NCI-H146 (cell line): ENCODE measurements around the gene ERC2.

Source experiments
- DNase-seq: peaks from one replicate; lab custom pipeline; 2025; lab: John Stamatoyannopoulos, UW

Gene ERC2

GRCh38 chr3:56253941-56254665 lies 214.2 kb downstream of the ERC2 start:
- no peak for DNase-seq

GRCh38 chr3:56251343-56251945 lies 216.8 kb downstream of the ERC2 start:
- peak; percentile 35 for DNase-seq

GRCh38 chr3:56248021-56248420 lies 220.2 kb downstream of the ERC2 start:
- DNase-seq = no peak

- DNase-seq = no peak
Observed at GRCh38 chr3:56238299-56238698, 230.0 kb downstream of the ERC2 start.

GRCh38 chr3:56233742-56234141 lies 234.5 kb downstream of the ERC2 start:
- DNase-seq = no peak

GRCh38 chr3:56229311-56229710 lies 239.0 kb downstream of the ERC2 start:
- no peak for DNase-seq

GRCh38 chr3:56222866-56223265 lies 245.4 kb downstream of the ERC2 start:
- no peak for DNase-seq

GRCh38 chr3:56219894-56220805 lies 248.1 kb downstream of the ERC2 start:
- DNase-seq = no peak

- no peak for DNase-seq
Observed at GRCh38 chr3:56209982-56210751, 258.1 kb downstream of the ERC2 start.

GRCh38 chr3:56207922-56208321 lies 260.3 kb downstream of the ERC2 start:
- DNase-seq = no peak

GRCh38 chr3:56205406-56205805 lies 262.9 kb downstream of the ERC2 start:
- no peak for DNase-seq

GRCh38 chr3:56202997-56203396 lies 265.3 kb downstream of the ERC2 start:
- DNase-seq = no peak

- DNase-seq = no peak
Observed at GRCh38 chr3:56201407-56201806, 266.9 kb downstream of the ERC2 start.

GRCh38 chr3:56200251-56200650 lies 268.0 kb downstream of the ERC2 start:
- DNase-seq = no peak

- DNase-seq = no peak
Observed at GRCh38 chr3:56197991-56198390, 270.3 kb downstream of the ERC2 start.

- no peak for DNase-seq
Observed at GRCh38 chr3:56197259-56197965, 270.9 kb downstream of the ERC2 start.

GRCh38 chr3:56196700-56197099 lies 271.6 kb downstream of the ERC2 start:
- DNase-seq = no peak

GRCh38 chr3:56193519-56193918 lies 274.7 kb downstream of the ERC2 start:
- DNase-seq = no peak

- no peak for DNase-seq
Observed at GRCh38 chr3:56192001-56192400, 276.3 kb downstream of the ERC2 start.

GRCh38 chr3:56190771-56191305 lies 277.4 kb downstream of the ERC2 start:
- no peak for DNase-seq

- DNase-seq = no peak
Observed at GRCh38 chr3:56190130-56190529, 278.1 kb downstream of the ERC2 start.
